ENCODE data around the gene ARHGEF38.

Gene ARHGEF38

DNA sequence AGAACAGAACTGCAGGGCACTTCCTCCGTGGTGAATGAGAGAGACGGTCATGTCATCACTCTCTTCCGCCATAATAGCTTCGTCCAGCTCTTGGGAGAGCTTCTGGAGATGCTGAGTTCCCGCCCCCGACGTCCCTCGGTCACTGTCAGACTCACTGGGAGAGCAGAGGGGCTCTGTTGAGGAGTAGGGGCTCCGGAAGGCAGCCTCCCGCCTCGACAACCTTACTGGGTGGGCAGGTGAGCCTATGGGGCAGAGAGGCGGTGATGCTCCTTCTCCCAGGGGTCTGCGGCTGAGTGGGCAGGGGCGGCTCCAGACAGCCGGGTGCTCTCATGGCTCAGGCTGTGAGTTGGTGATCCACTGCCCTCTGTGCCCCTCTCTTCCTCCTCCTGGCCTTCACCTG lies 25.8 kb upstream of the ARHGEF38 start:
- H3K27ac ChIP-seq: no peak overlapping the region
- TF ChIP-seq, protein P1, sequence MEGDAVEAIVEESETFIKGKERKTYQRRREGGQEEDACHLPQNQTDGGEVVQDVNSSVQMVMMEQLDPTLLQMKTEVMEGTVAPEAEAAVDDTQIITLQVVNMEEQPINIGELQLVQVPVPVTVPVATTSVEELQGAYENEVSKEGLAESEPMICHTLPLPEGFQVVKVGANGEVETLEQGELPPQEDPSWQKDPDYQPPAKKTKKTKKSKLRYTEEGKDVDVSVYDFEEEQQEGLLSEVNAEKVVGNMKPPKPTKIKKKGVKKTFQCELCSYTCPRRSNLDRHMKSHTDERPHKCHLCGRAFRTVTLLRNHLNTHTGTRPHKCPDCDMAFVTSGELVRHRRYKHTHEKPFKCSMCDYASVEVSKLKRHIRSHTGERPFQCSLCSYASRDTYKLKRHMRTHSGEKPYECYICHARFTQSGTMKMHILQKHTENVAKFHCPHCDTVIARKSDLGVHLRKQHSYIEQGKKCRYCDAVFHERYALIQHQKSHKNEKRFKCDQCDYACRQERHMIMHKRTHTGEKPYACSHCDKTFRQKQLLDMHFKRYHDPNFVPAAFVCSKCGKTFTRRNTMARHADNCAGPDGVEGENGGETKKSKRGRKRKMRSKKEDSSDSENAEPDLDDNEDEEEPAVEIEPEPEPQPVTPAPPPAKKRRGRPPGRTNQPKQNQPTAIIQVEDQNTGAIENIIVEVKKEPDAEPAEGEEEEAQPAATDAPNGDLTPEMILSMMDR (conservative IDR thresholded peaks at IDR 0.05): no peak
- TF ChIP-seq ZFX (IDR thresholded peaks at IDR 0.05): no peak

DNA sequence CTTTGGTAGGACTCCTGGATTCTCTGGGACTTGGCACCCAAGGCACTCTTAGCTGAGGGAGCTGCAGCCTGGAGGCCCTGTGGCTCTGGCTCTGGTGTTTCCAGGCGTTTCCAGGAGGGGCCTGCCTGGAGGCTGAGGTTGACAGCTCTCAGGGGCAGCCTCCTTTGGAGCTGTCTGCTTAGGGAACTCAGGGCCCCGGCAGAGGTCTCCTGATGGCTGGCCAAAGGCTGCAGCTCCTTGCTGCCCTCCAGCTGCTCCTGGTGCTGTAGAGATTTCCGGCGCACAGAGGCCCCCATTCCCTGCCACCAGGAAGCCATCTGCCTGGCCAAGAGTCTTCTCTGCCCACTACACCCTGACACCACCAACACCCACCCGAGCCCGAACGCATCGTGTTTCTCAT lies 25.3 kb upstream of the ARHGEF38 start:
- H3K27ac ChIP-seq: no peak overlapping the region
- TF ChIP-seq, protein P1 (conservative IDR thresholded peaks at IDR 0.05): no peak
- no peak for TF ChIP-seq ZFX (IDR thresholded peaks at IDR 0.05)

DNA sequence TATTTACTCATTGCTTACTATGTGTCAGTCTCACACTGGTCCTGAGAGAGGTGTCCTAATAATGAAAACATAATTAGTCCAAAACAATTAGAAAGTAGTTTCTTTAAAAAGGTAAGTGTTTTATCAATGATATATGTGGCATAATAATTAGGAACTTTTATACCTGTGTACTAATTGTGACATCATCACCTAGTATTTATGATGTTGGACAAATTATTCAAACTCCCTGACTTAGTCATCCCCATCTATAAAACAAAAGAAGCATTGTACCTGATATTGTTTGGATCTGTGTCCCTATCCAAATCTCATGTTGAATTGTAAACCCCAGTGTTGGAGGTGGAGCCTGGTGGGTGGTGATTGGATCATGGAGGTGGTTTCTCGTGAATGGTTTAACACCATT lies 15.8 kb upstream of the ARHGEF38 start:
- TF ChIP-seq, protein P1 (conservative IDR thresholded peaks at IDR 0.05): no peak
- no peak for TF ChIP-seq ZFX (IDR thresholded peaks at IDR 0.05)
- no peak overlapping the region for H3K27ac ChIP-seq

DNA sequence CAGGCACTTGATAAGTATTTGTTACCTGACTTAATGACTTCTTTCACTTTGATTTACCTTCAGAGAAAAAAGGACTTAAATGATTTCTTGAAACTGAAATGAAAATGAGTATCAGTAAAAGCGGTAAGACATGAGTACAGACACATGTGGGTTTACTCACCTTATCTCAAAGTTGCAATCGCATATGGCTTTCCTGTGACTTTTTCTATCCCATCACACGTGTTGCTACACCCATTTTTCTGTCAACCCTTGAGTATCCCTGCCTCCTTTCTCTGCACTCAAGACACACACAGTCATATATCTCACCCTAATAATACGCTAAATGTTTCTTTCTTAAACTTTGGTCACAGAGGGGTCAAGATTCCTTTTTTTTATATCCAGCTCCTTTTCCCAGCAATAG lies 11.0 kb upstream of the ARHGEF38 start:
- TF ChIP-seq, protein P1 (conservative IDR thresholded peaks at IDR 0.05): no peak
- TF ChIP-seq ZFX (IDR thresholded peaks at IDR 0.05): no peak
- no peak overlapping the region for H3K27ac ChIP-seq

DNA sequence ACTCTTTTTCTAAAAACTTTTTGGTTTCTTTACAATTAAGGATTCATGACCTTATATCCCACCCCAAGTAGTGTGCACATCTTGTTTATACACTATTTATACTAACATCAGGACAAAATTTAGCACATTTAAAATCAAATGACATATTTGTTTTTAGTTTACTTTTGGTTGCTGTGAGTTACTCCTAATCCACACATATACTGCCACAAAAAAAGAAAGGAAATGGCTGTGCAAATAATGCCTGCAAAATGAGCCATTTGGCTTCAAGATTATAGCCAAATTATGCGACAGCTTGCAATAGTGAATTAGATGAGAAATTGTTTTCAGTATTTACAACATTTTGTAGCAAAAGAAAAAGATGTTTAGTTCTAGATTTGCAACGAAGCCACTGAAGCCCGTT lies 10.4 kb upstream of the ARHGEF38 start:
- TF ChIP-seq, protein P1 (conservative IDR thresholded peaks at IDR 0.05): no peak
- TF ChIP-seq ZFX (IDR thresholded peaks at IDR 0.05): no peak
- no peak overlapping the region for H3K27ac ChIP-seq

GRCh38 chr4:105543346-105543745 lies 9.1 kb upstream of the ARHGEF38 start:
- no peak for TF ChIP-seq ZFX (IDR thresholded peaks at IDR 0.05)
- TF ChIP-seq, protein P1 (conservative IDR thresholded peaks at IDR 0.05): no peak
- H3K27ac ChIP-seq: no peak overlapping the region

- no peak overlapping the region for H3K27ac ChIP-seq
- TF ChIP-seq, protein P1 (conservative IDR thresholded peaks at IDR 0.05): no peak
- TF ChIP-seq ZFX (IDR thresholded peaks at IDR 0.05): no peak
Measured at GRCh38 chr4:105543881-105544280, 8.5 kb upstream of the ARHGEF38 start.

All from C4-2B (cell line).